Stimulated activated CD4-positive, alpha-beta T cell treated with anti-CD3 and anti-CD28 coated beads, TNF-alpha, amount 100 ng/mL, for 1 hour (primary cell): ENCODE results near the gene NSUN2.
"Not testable (repeated sequence)": the region's sequence is repeated elsewhere in the genome, so short reads cannot be mapped to it uniquely, and the experiment has no call there.

Experiments
- DNase-seq, 3 donors: peaks; one replicate each; pipeline ENCODE4 v3.0.0-alpha.2; 2020; ENCODE audit warnings: low read depth in 3 of 3, low spot score in 1 of 3

Gene NSUN2

GRCh38 chr5:6632888-6633468 lies at the start of gene NSUN2, which contains the start of gene SRD5A1:
Gene NSUN2, minus strand, starts transcription at chr5:6633044. Its CDS starts 65 bp downstream, at chr5:6632979.
Gene SRD5A1, plus strand, starts transcription at chr5:6633440. Its CDS starts 137 bp downstream, at chr5:6633577.
- peak; percentile 80 to 92 (median 87) for DNase-seq

- no peak for DNase-seq
Measured at GRCh38 chr5:6682239-6682638, 49.4 kb upstream of the NSUN2 start.

GRCh38 chr5:6681682-6682081 lies 48.8 kb upstream of the NSUN2 start:
- DNase-seq, result no peak

GRCh38 chr5:6680922-6681321 lies 48.1 kb upstream of the NSUN2 start:
- DNase-seq, result no peak

- DNase-seq, result no peak
Measured at GRCh38 chr5:6678385-6678784, 45.5 kb upstream of the NSUN2 start.

- no peak for DNase-seq
Measured at GRCh38 chr5:6676702-6677101, 43.9 kb upstream of the NSUN2 start.

GRCh38 chr5:6675784-6676491 lies 43.1 kb upstream of the NSUN2 start:
- DNase-seq, result no peak

GRCh38 chr5:6674886-6675285 lies 42.0 kb upstream of the NSUN2 start:
- DNase-seq, result no peak

GRCh38 chr5:6674421-6674820 lies 41.6 kb upstream of the NSUN2 start:
- DNase-seq, result no peak

- no peak for DNase-seq
Measured at GRCh38 chr5:6673963-6674362, 41.1 kb upstream of the NSUN2 start.

- DNase-seq, result no peak
Measured at GRCh38 chr5:6673031-6673430, 40.2 kb upstream of the NSUN2 start.

GRCh38 chr5:6668717-6669116 lies 35.9 kb upstream of the NSUN2 start:
- not testable (repeated sequence) for DNase-seq

- DNase-seq, result no peak
Measured at GRCh38 chr5:6667648-6668047, 34.8 kb upstream of the NSUN2 start.

- DNase-seq, result no peak
Measured at GRCh38 chr5:6666762-6667161, 33.9 kb upstream of the NSUN2 start.

- DNase-seq, result no peak
Measured at GRCh38 chr5:6660688-6661087, 27.8 kb upstream of the NSUN2 start.

- no peak for DNase-seq
Measured at GRCh38 chr5:6659941-6660684, 27.3 kb upstream of the NSUN2 start.

GRCh38 chr5:6656680-6657079 lies 23.8 kb upstream of the NSUN2 start:
- no peak for DNase-seq

GRCh38 chr5:6655432-6655831 lies 22.6 kb upstream of the NSUN2 start:
- DNase-seq, result no peak

GRCh38 chr5:6652025-6652424 lies 19.2 kb upstream of the NSUN2 start:
- DNase-seq, result no peak

- DNase-seq, result no peak
Measured at GRCh38 chr5:6649681-6650080, 16.8 kb upstream of the NSUN2 start.

GRCh38 chr5:6649186-6649585 lies 16.3 kb upstream of the NSUN2 start:
- DNase-seq, result no peak
